Measurements from ENCODE around the gene FKBP8. TPM values are rescaled to one million over a fixed set of nuclear protein-coding genes. Genes with fewer than 3 reads are reported as not detected.

FKBP8 gene
- total RNA-seq, 1 experiment from 2014 or later: 261 TPM

DNA sequence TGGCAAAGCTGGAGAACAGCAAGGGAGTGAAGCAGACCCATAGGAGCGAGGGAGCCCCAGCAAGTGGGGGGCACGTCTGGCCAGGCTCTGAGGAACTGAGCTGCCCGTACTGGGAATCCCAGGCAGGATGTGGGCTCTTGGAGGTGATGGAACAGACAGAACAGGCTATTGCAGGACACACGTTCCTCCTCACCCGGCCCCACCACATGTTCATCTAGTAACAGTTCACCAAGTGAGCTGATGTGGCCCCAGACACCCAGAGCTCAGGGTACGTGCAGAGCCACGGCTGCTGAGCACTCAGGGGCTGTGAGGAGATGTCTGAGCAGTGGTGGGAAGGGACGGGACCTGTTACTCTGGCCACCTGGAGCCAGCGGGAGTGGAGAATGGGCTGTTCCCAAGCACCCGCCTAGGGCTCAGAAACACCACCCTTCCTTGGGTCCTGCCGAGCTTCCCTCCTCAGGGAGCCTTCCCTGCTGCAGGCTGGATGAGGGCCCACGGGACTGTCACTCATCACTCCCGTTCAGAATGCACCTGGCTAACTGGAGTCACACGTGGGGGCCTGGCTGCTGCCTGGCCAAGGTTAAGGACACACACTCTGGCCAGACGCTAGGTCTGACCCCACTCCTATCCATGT lies 39.9 kb downstream of the FKBP8 start (continued):
- TF ChIP-seq SP1 (IDR thresholded peaks at IDR 0.05; ENCODE audit: low read depth) (no peak), EGR1 (IDR thresholded peaks at IDR 0.05; ENCODE audit: low read depth) (no peak), POLR2AphosphoS5 (IDR thresholded peaks at IDR 0.05; ENCODE audit: low read depth, low read length) (no peak), ELF1 (IDR thresholded peaks at IDR 0.05; ENCODE audit: borderline replicate concordance, low read depth) (no peak), CTCF (IDR thresholded peaks at IDR 0.05 in 2 of 3, conservative IDR thresholded peaks at IDR 0.05 in 1 of 3; ENCODE audit: borderline replicate concordance in 1 of 3, insufficient read depth in 1 of 3, low read depth in 2 of 3, low read length in 2 of 3) (no peak), FOSL1 (IDR thresholded peaks at IDR 0.05; ENCODE audit: low read depth) (no peak), EZH2 (IDR thresholded peaks at IDR 0.05) (no peak), CBX3 (IDR thresholded peaks at IDR 0.05; ENCODE audit: low read depth) (no peak), RAD21 (IDR thresholded peaks at IDR 0.05; ENCODE audit: low read depth) (no peak), ZNF274 (IDR thresholded peaks at IDR 0.05; ENCODE audit: low read depth, low read length) (no peak)

DNA sequence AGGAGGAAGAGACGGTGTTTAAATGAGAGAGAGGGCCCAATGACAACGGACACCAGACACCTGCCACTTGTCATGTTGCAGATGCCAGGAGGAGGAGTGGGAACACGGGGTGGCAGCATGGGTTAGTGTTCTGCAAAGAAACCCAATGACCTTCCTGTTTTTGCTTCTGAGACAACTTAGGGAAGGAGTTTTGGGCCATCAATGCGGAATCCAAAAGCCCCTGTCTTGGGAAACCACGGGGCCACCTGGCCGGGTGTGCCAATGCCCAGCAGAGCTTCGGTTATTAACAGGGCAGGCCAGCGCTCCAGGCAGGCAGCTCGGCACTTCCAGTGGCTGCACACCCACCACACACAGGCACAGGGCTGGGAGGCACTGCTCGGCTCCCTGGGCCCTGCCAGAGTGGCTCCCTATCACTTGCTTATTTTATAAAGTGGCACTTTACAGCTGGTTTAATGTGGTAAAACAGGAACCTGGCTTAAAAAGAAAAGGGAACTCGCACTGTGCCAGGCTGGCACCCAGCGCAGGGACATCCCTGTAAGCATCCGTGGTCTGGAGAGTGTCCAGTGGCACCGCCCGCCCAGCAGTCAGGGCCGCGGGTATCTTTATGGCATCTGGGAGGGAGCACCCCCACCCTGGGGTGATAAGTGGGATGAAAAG lies 40.6 kb downstream of the FKBP8 start:
- RAD21 ChIA-PET (ENCODE audit: low non-redundant PET in 1 of 2, low total read pairs in 2 of 2, uncharacterized antibody in 2 of 2, unreplicated experiment in 2 of 2): no interaction called here
- POLR2A ChIA-PET: no interaction called here
- no peak overlapping the region for H3K9ac ChIP-seq (ENCODE audit: low read length)
- TF ChIP-seq SRF (IDR thresholded peaks at IDR 0.05; ENCODE audit: low read depth) (no peak), ZNF274 (IDR thresholded peaks at IDR 0.05; ENCODE audit: low read depth, low read length) (no peak), FOSL1 (IDR thresholded peaks at IDR 0.05; ENCODE audit: low read depth) (no peak), SIN3A (IDR thresholded peaks at IDR 0.05; ENCODE audit: low read depth) (no peak), JUND (IDR thresholded peaks at IDR 0.05) (no peak), EGR1 (IDR thresholded peaks at IDR 0.05; ENCODE audit: low read depth) (no peak), MAX (IDR thresholded peaks at IDR 0.05) (no peak)
- TF ChIP-seq, protein P1, sequence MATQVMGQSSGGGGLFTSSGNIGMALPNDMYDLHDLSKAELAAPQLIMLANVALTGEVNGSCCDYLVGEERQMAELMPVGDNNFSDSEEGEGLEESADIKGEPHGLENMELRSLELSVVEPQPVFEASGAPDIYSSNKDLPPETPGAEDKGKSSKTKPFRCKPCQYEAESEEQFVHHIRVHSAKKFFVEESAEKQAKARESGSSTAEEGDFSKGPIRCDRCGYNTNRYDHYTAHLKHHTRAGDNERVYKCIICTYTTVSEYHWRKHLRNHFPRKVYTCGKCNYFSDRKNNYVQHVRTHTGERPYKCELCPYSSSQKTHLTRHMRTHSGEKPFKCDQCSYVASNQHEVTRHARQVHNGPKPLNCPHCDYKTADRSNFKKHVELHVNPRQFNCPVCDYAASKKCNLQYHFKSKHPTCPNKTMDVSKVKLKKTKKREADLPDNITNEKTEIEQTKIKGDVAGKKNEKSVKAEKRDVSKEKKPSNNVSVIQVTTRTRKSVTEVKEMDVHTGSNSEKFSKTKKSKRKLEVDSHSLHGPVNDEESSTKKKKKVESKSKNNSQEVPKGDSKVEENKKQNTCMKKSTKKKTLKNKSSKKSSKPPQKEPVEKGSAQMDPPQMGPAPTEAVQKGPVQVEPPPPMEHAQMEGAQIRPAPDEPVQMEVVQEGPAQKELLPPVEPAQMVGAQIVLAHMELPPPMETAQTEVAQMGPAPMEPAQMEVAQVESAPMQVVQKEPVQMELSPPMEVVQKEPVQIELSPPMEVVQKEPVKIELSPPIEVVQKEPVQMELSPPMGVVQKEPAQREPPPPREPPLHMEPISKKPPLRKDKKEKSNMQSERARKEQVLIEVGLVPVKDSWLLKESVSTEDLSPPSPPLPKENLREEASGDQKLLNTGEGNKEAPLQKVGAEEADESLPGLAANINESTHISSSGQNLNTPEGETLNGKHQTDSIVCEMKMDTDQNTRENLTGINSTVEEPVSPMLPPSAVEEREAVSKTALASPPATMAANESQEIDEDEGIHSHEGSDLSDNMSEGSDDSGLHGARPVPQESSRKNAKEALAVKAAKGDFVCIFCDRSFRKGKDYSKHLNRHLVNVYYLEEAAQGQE (IDR thresholded peaks at IDR 0.05; ENCODE audit: low read depth): no peak
- TF ChIP-seq, protein P2, sequence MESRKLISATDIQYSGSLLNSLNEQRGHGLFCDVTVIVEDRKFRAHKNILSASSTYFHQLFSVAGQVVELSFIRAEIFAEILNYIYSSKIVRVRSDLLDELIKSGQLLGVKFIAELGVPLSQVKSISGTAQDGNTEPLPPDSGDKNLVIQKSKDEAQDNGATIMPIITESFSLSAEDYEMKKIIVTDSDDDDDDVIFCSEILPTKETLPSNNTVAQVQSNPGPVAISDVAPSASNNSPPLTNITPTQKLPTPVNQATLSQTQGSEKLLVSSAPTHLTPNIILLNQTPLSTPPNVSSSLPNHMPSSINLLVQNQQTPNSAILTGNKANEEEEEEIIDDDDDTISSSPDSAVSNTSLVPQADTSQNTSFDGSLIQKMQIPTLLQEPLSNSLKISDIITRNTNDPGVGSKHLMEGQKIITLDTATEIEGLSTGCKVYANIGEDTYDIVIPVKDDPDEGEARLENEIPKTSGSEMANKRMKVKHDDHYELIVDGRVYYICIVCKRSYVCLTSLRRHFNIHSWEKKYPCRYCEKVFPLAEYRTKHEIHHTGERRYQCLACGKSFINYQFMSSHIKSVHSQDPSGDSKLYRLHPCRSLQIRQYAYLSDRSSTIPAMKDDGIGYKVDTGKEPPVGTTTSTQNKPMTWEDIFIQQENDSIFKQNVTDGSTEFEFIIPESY (IDR thresholded peaks at IDR 0.05; ENCODE audit: extremely low read depth, insufficient replicate concordance, low read length): no peak
- TF ChIP-seq, protein P3, sequence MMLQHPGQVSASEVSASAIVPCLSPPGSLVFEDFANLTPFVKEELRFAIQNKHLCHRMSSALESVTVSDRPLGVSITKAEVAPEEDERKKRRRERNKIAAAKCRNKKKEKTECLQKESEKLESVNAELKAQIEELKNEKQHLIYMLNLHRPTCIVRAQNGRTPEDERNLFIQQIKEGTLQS (IDR thresholded peaks at IDR 0.05): no peak

More for the DNA sequence above, 40.6 kb downstream of the FKBP8 start:
- no peak overlapping the region for H3K4me3 ChIP-seq (replicated peaks in 1 of 2; ENCODE audit: low read depth in 1 of 2, low read length in 2 of 2)
- H3K27ac ChIP-seq (ENCODE audit: low read depth, low read length): no peak overlapping the region
- ATAC-seq (no peak), DNase-seq (ENCODE audit: low read depth, low spot score) (no peak)
- H3K27me3 ChIP-seq (ENCODE audit: insufficient read depth, low read length): no peaks in the 10 kb centered on the region
- peaks cover 18 to 34% of the 10 kb centered on the region in 2 experiments; a peak in 3 of 4 replicates for H3K4me1 ChIP-seq (ENCODE audit: control insufficient read depth in 1 of 2, insufficient read depth in 2 of 2, low read length in 2 of 2)
- no peak overlapping the region for H2AFZ ChIP-seq (ENCODE audit: low read depth, low read length, poor library complexity, severe bottlenecking)
- 0 out of 2 replicates have a peak, but pooled peaks cover 3% of the 10 kb centered on the region for H4K20me1 ChIP-seq (ENCODE audit: insufficient read depth)
- no peaks in the 10 kb centered on the region for H3K9me3 ChIP-seq (ENCODE audit: control insufficient read depth in 1 of 2, insufficient read depth in 1 of 2, low read depth in 1 of 2, low read length in 2 of 2)
- intact Hi-C loops (cut with micrococcal nuclease): no loop called here
- no peaks in the 10 kb centered on the region for H3K9me2 ChIP-seq (ENCODE audit: insufficient read depth)
- no peaks in the 10 kb centered on the region for H3K36me3 ChIP-seq (ENCODE audit: control insufficient read depth in 1 of 2, insufficient read depth in 2 of 2, low read length in 2 of 2)
- no TSS peak for BruUV-seq (replicated peaks)
- peaks cover 97% of the 10 kb centered on the region for H3K79me2 ChIP-seq (ENCODE audit: insufficient read depth, low read length)
- CTCF ChIA-PET: interaction anchor here (2.6 kb wide), 1 partner anchor 14 kb away, joined by 7 read pairs; no protein-coding TSS in a partner anchor
- no peak overlapping the region for H3K4me2 ChIP-seq (ENCODE audit: low read length)
